HepG2 (cell line): ENCODE data around the gene HSF4.

Experiments
- FOXJ3 ChIP-seq: sonication (generic); formaldehyde crosslinking; IDR thresholded peaks from 2 replicates; pipeline ENCODE4 v1.4.0; 2020; ENCODE audit warnings: missing genetic modification reagents, mild to moderate bottlenecking, borderline replicate concordance
- NR2C2 ChIP-seq: sonication (generic); formaldehyde crosslinking; IDR thresholded peaks from 2 replicates; pipeline ENCODE4 v1.4.0; 2020; ENCODE audit warnings: missing genetic modification reagents, mild to moderate bottlenecking, moderate library complexity, borderline replicate concordance
- RXRA ChIP-seq: sonication (generic); formaldehyde crosslinking; IDR thresholded peaks from 2 replicates; pipeline ENCODE4 v1.5.1; 2020; ENCODE audit warnings: missing genetic modification reagents
- TBP ChIP-seq: sonication (generic); formaldehyde crosslinking; IDR thresholded peaks from 2 replicates; pipeline ENCODE4 v1.5.0; 2020; ENCODE audit warnings: missing genetic modification reagents
- USF2 ChIP-seq, 2 experiments: sonication (generic) in 1 of 2; formaldehyde crosslinking in 1 of 2; IDR thresholded peaks; 2 replicates each; pipeline versions ENCODE4 v1.5.1 to v1.6.1; 2011 to 2020; ENCODE audit warnings: borderline replicate concordance in 1 of 2, low read depth in 1 of 2, low read length in 1 of 2, mild to moderate bottlenecking in 1 of 2, missing genetic modification reagents in 1 of 2, moderate library complexity in 1 of 2
- XRCC5 ChIP-seq: fragments of 200-400 bp; formaldehyde crosslinking; optimal IDR thresholded peaks from 2 replicates; pipeline ENCODE3; 2017; ENCODE audit warnings: mild to moderate bottlenecking, low read length
- YY1 ChIP-seq: IDR thresholded peaks from 2 replicates; pipeline ENCODE4 v1.6.1; 2011; ENCODE audit warnings: low read length, low read depth, moderate library complexity, mild to moderate bottlenecking; ENCODE audit not compliant: insufficient read depth, insufficient replicate concordance
- ZKSCAN1 ChIP-seq: fragments of 150-350 bp; IDR thresholded peaks from 2 replicates; pipeline ENCODE4 v1.6.1; 2014; ENCODE audit warnings: low read length
- TF ChIP-seq, protein P1 (sequence below): sonication (generic); IDR thresholded peaks from 2 replicates; pipeline ENCODE4 v1.6.1; 2016; ENCODE audit warnings: low read depth, borderline replicate concordance
- TF ChIP-seq, protein P2 (sequence below): sonication (generic); formaldehyde crosslinking; IDR thresholded peaks from 2 replicates; pipeline ENCODE4 v1.9.0; 2021; ENCODE audit warnings: missing genetic modification reagents, mild to moderate bottlenecking, borderline replicate concordance
- TF ChIP-seq, protein P3 (sequence below): sonication (generic); formaldehyde crosslinking; IDR thresholded peaks from 2 replicates; pipeline ENCODE4 v1.5.0; 2020; ENCODE audit warnings: mild to moderate bottlenecking, missing genetic modification reagents, moderate library complexity

DNA sequence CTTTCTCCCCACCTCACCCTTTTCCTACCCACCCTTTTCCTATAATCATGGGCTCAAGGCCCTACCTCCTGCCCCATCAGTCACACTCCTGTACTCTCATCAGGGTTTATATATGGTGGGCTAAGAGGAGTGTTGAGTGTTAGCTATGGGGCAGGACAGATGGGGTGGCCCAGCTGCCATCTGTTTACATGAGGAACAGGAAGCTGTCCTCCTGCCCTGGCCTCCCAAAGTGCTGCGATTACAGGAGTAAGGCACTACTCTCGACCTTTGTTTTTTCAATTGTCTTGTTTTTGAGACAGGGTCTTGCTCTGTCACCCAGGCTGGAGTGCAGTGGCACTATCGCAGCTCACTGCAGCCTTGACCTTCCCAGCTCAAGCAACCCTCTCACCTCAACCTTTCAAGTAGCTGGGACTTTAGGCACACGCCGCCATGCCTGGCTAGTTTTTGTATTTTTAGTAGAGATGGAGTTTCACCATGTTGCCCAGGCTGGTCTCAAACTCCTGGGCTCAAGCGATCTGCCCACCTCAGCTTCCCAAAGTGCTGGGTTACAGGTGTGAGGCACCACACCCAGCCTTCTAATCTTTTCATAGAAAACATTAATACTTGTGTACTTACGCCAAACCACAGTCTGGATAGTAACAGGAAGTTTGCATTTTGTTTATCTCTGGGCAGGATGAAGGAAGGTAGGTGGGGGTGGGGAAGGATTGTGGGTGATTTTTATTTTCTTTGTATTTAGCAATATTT lies 6.5 kb upstream of the HSF4 start:
- TF ChIP-seq ZKSCAN1 (no peak), YY1 (no peak), FOXJ3 (CRISPR knock-in tag) (no peak), NR2C2 (CRISPR knock-in tag) (no peak), XRCC5 (no peak), USF2 (IDR thresholded peaks at IDR 0.05; ENCODE audit: low read depth, low read length) (no peak), USF2 (CRISPR knock-in tag; IDR thresholded peaks at IDR 0.05; ENCODE audit: borderline replicate concordance) (no peak), TBP (no peak), RXRA (CRISPR knock-in tag) (no peak)
- TF ChIP-seq, protein P1, sequence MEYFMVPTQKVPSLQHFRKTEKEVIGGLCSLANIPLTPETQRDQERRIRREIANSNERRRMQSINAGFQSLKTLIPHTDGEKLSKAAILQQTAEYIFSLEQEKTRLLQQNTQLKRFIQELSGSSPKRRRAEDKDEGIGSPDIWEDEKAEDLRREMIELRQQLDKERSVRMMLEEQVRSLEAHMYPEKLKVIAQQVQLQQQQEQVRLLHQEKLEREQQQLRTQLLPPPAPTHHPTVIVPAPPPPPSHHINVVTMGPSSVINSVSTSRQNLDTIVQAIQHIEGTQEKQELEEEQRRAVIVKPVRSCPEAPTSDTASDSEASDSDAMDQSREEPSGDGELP, result no peak
- TF ChIP-seq, protein P2, sequence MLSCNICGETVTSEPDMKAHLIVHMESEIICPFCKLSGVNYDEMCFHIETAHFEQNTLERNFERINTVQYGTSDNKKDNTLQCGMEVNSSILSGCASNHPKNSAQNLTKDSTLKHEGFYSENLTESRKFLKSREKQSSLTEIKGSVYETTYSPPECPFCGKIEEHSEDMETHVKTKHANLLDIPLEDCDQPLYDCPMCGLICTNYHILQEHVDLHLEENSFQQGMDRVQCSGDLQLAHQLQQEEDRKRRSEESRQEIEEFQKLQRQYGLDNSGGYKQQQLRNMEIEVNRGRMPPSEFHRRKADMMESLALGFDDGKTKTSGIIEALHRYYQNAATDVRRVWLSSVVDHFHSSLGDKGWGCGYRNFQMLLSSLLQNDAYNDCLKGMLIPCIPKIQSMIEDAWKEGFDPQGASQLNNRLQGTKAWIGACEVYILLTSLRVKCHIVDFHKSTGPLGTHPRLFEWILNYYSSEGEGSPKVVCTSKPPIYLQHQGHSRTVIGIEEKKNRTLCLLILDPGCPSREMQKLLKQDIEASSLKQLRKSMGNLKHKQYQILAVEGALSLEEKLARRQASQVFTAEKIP (CRISPR knock-in tag), result no peak
- TF ChIP-seq, protein P3, sequence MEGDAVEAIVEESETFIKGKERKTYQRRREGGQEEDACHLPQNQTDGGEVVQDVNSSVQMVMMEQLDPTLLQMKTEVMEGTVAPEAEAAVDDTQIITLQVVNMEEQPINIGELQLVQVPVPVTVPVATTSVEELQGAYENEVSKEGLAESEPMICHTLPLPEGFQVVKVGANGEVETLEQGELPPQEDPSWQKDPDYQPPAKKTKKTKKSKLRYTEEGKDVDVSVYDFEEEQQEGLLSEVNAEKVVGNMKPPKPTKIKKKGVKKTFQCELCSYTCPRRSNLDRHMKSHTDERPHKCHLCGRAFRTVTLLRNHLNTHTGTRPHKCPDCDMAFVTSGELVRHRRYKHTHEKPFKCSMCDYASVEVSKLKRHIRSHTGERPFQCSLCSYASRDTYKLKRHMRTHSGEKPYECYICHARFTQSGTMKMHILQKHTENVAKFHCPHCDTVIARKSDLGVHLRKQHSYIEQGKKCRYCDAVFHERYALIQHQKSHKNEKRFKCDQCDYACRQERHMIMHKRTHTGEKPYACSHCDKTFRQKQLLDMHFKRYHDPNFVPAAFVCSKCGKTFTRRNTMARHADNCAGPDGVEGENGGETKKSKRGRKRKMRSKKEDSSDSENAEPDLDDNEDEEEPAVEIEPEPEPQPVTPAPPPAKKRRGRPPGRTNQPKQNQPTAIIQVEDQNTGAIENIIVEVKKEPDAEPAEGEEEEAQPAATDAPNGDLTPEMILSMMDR (CRISPR knock-in tag), result no peak
